ENCODE results near the gene UBE3C. TPM values are rescaled to one million over a fixed set of nuclear protein-coding genes. Genes with fewer than 3 reads are reported as not detected.
A peak's percentile ranks its signal among the peaks of the same experiment; 100 is the strongest.
"Not testable (repeated sequence)": the region's sequence is repeated elsewhere in the genome, so short reads cannot be mapped to it uniquely, and the experiment has no call there.

Gene UBE3C
- total RNA-seq, 2 donors from 2014 or later, result 58.8 to 75.9 TPM

- Mint-ChIP-seq H3K4me3 (no peak overlapping the region), H3K27ac (peak overlapping the region; percentile 21), H3K4me1 (peaks cover 34% of the 10 kb centered on the region), H3K36me3 (ENCODE audit: low read depth) (peaks cover 25% of the 10 kb centered on the region), H3K27me3 (no peaks in the 10 kb centered on the region), H3K9me3 (no peaks in the 10 kb centered on the region)
- peak; percentile 71 for ATAC-seq (replicated peaks)
Measured at GRCh38 chr7:157273208-157274093, 134.7 kb downstream of the UBE3C start.

GRCh38 chr7:157274094-157274634 is 135.4 kb downstream of the UBE3C start:
- H3K9me3 Mint-ChIP-seq; H3K4me3 Mint-ChIP-seq; H3K27me3 Mint-ChIP-seq; ATAC-seq (replicated peaks); H3K27ac Mint-ChIP-seq: not testable (repeated sequence)
- peaks cover 34% of the 10 kb centered on the region for H3K4me1 Mint-ChIP-seq
- H3K36me3 Mint-ChIP-seq (ENCODE audit: low read depth), result peaks cover 21% of the 10 kb centered on the region

- Mint-ChIP-seq H3K36me3 (ENCODE audit: low read depth) (peaks cover 12% of the 10 kb centered on the region), H3K4me1 (peaks cover 25% of the 10 kb centered on the region), H3K9me3 (no peaks in the 10 kb centered on the region), H3K27me3 (no peaks in the 10 kb centered on the region), H3K4me3 (no peak overlapping the region), H3K27ac (no peak overlapping the region)
- ATAC-seq (replicated peaks), result no peak
Measured at GRCh38 chr7:157274991-157275427, 136.3 kb downstream of the UBE3C start.

- H3K4me1 Mint-ChIP-seq, result peaks cover 16% of the 10 kb centered on the region
- peak overlapping the region; percentile 27 for H3K4me3 Mint-ChIP-seq
- no peaks in the 10 kb centered on the region for H3K9me3 Mint-ChIP-seq
- no peaks in the 10 kb centered on the region for H3K27me3 Mint-ChIP-seq
- peaks cover 1% of the 10 kb centered on the region for H3K36me3 Mint-ChIP-seq (ENCODE audit: low read depth)
- H3K27ac Mint-ChIP-seq, result peak overlapping the region; percentile 82
- ATAC-seq (replicated peaks), result no peak
Measured at GRCh38 chr7:157276091-157276561, 137.4 kb downstream of the UBE3C start.

GRCh38 chr7:157276731-157277562 is 138.2 kb downstream of the UBE3C start:
- Mint-ChIP-seq H3K36me3 (ENCODE audit: low read depth) (no peaks in the 10 kb centered on the region), H3K27me3 (no peaks in the 10 kb centered on the region), H3K4me3 (peak overlapping the region; percentile 27), H3K4me1 (peaks cover 14% of the 10 kb centered on the region), H3K27ac (peak overlapping the region; percentile 82), H3K9me3 (no peaks in the 10 kb centered on the region)
- peak; percentile 69 for ATAC-seq (replicated peaks)

GRCh38 chr7:157277568-157277967 is 138.8 kb downstream of the UBE3C start:
- not testable (repeated sequence) for H3K9me3 Mint-ChIP-seq; ATAC-seq (replicated peaks); H3K27me3 Mint-ChIP-seq; H3K36me3 Mint-ChIP-seq (ENCODE audit: low read depth)
- Mint-ChIP-seq H3K27ac (peak overlapping the region; percentile 82), H3K4me3 (peak overlapping the region; percentile 27), H3K4me1 (peaks cover 13% of the 10 kb centered on the region)

- Mint-ChIP-seq H3K4me3 (peak overlapping the region; percentile 26), H3K27ac (no peak overlapping the region), H3K27me3 (no peaks in the 10 kb centered on the region), H3K4me1 (peaks cover 10% of the 10 kb centered on the region), H3K36me3 (ENCODE audit: low read depth) (no peaks in the 10 kb centered on the region), H3K9me3 (no peaks in the 10 kb centered on the region)
- no peak for ATAC-seq (replicated peaks)
Measured at GRCh38 chr7:157278167-157278790, 139.6 kb downstream of the UBE3C start.

GRCh38 chr7:157278791-157279724 is 140.3 kb downstream of the UBE3C start:
- peak overlapping the region; percentile 26 for H3K4me3 Mint-ChIP-seq
- H3K27me3 Mint-ChIP-seq, result no peaks in the 10 kb centered on the region
- H3K4me1 Mint-ChIP-seq, result peaks cover 9% of the 10 kb centered on the region
- no peaks in the 10 kb centered on the region for H3K9me3 Mint-ChIP-seq
- H3K27ac Mint-ChIP-seq, result no peak overlapping the region
- no peak for ATAC-seq (replicated peaks)
- no peaks in the 10 kb centered on the region for H3K36me3 Mint-ChIP-seq (ENCODE audit: low read depth)

- H3K9me3 Mint-ChIP-seq, result no peaks in the 10 kb centered on the region
- H3K27me3 Mint-ChIP-seq, result no peaks in the 10 kb centered on the region
- ATAC-seq (replicated peaks), result no peak
- peaks cover 9% of the 10 kb centered on the region for H3K4me1 Mint-ChIP-seq
- H3K27ac Mint-ChIP-seq, result no peak overlapping the region
- H3K4me3 Mint-ChIP-seq, result no peak overlapping the region
- H3K36me3 Mint-ChIP-seq (ENCODE audit: low read depth), result no peaks in the 10 kb centered on the region
Measured at GRCh38 chr7:157279741-157280215, 141.1 kb downstream of the UBE3C start.

GRCh38 chr7:157280216-157280841 is 141.6 kb downstream of the UBE3C start:
- H3K9me3 Mint-ChIP-seq, result no peaks in the 10 kb centered on the region
- H3K4me1 Mint-ChIP-seq, result peaks cover 9% of the 10 kb centered on the region
- H3K27ac Mint-ChIP-seq, result no peak overlapping the region
- H3K36me3 Mint-ChIP-seq (ENCODE audit: low read depth), result no peaks in the 10 kb centered on the region
- no peak for ATAC-seq (replicated peaks)
- H3K27me3 Mint-ChIP-seq, result no peaks in the 10 kb centered on the region
- H3K4me3 Mint-ChIP-seq, result no peak overlapping the region

- Mint-ChIP-seq H3K27me3 (no peaks in the 10 kb centered on the region), H3K4me3 (no peak overlapping the region), H3K27ac (no peak overlapping the region), H3K36me3 (ENCODE audit: low read depth) (no peaks in the 10 kb centered on the region), H3K9me3 (no peaks in the 10 kb centered on the region), H3K4me1 (peaks cover 8% of the 10 kb centered on the region)
- no peak for ATAC-seq (replicated peaks)
Measured at GRCh38 chr7:157281221-157281998, 142.7 kb downstream of the UBE3C start.

GRCh38 chr7:157282141-157282801 is 143.5 kb downstream of the UBE3C start:
- no peak for ATAC-seq (replicated peaks)
- Mint-ChIP-seq H3K27ac (no peak overlapping the region), H3K4me3 (no peak overlapping the region), H3K36me3 (ENCODE audit: low read depth) (no peaks in the 10 kb centered on the region), H3K4me1 (peaks cover 4% of the 10 kb centered on the region), H3K27me3 (no peaks in the 10 kb centered on the region), H3K9me3 (no peaks in the 10 kb centered on the region)
